Mucosa of descending colon (tissue), 3 donors: ENCODE measurements around the gene PTPRQ. TPM values are rescaled to one million over a fixed set of nuclear protein-coding genes. Genes with fewer than 3 reads are reported as not detected.

ENCODE experiments used
- ATAC-seq: fragments of 200-7000 bp; cut with Tn5 transposase; one replicate; pipeline ENCODE4 v1.9.1; 2020; ENCODE audit warnings: mild to moderate bottlenecking, moderate library complexity
- DNase-seq, 3 donors: peaks; one replicate each; pipeline ENCODE4 v3.0.0-alpha.2; 2020
- H3K36me3 ChIP-seq: fragments of 200-600 bp; one replicate; pipeline ENCODE4 v1.8.0; 2021; ENCODE audit warnings: low read depth, mild to moderate bottlenecking
- H3K4me1 ChIP-seq: fragments of 200-600 bp; one replicate; pipeline ENCODE4 v1.8.0; 2021; ENCODE audit warnings: low read depth, mild to moderate bottlenecking
- H3K4me3 ChIP-seq: fragments of 200-600 bp; one replicate; pipeline ENCODE4 v1.8.0; 2021; ENCODE audit warnings: mild to moderate bottlenecking
- H3K9me3 ChIP-seq: fragments of 200-600 bp; one replicate; pipeline ENCODE4 v1.8.0; 2021; ENCODE audit warnings: mild to moderate bottlenecking
- CTCF ChIP-seq: fragments of 200-600 bp; IDR thresholded peaks from one replicate; pipeline ENCODE4 v1.8.0; 2022; ENCODE audit warnings: antibody characterized with exemption, mild to moderate bottlenecking
- intact Hi-C, 2 donors: fragments of 100-400 bp; cut with DNase I in 1 of 2; cut with micrococcal nuclease in 1 of 2; formaldehyde crosslinking; loops; one replicate each; pipeline versions ENCODE4 v1.11.0 to v1.11.1; 2022; cut with DNase I, micrococcal nuclease
- total RNA-seq, 3 donors: library from RNA; stranded (reverse); fragmentation: NEBNext Ultra II Directional in 2 of 3; extraction: Animal tissue kit (Norgen Biotek cat#: 25700) in 2 of 3; gene quantifications; one replicate each; pipeline versions ENCODE4 v1.2.1 to v1.2.4, GENCODE V29; 2021 to 2023
- donor health status: DM: no; HTN: no; CAD: no; lungs with moderate emphysema.
- donor health status: DM: no; HTN: no; CAD: no.
- donor health status: DM: no; HTN: yes; CAD: no.

Gene PTPRQ
- total RNA-seq, 3 donors from 2014 or later: 0.16 TPM; not detected in 2

DNA sequence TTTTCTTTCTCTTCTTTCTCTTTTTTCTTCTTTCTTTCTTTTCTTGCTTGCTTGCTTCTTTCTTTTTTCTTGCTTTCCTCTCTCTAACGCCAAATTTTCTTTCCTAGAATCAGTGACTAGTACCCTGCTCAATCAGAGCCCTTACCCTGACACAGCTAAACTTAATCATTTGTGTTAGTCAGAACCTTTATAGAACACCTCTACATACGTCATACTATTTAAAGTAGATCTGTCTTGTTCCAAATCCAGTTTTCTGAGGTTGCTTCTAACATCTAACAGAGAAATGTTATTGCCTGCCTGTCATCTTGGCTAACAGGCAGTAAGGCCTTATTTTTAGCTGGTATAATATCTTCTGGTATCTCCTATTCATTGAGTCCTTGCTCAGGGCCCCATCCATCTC is 197.9 kb downstream of the PTPRQ start:
- H3K36me3 ChIP-seq: no peaks in the 10 kb centered on the region
- no peaks in the 10 kb centered on the region for H3K9me3 ChIP-seq
- intact Hi-C loops: no loop called here
- ATAC-seq (no peak), DNase-seq (no peak)
- no peak for TF ChIP-seq CTCF
- no peaks in the 10 kb centered on the region for H3K4me1 ChIP-seq
- H3K4me3 ChIP-seq: no peak overlapping the region

DNA sequence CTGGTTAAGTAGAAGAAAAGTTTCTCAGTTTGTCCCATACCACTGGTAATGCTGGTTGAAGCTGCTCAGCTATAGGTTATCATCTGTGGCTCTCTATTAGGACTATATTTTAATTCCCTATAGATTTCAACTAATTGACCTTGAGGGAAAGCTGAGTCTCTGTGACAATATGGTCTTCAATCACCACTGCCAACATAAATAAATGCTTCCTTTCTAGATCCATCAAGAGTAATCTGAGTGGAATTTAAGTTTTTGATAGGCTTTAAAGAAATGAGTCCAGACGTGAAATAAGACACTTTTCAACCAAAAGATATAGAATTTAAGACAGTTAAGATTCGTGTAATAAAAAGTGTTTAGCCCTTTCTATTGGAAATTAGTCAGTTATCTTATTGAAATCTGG is 199.9 kb downstream of the PTPRQ start:
- intact Hi-C loops: no loop called here
- ATAC-seq: no peak
- no peak for TF ChIP-seq CTCF
- Histone ChIP-seq H3K9me3 (no peaks in the 10 kb centered on the region), H3K36me3 (no peaks in the 10 kb centered on the region), H3K4me3 (no peak overlapping the region), H3K4me1 (no peaks in the 10 kb centered on the region)
- no peak for DNase-seq

- no peak for TF ChIP-seq CTCF
- Histone ChIP-seq H3K9me3 (no peaks in the 10 kb centered on the region), H3K36me3 (no peaks in the 10 kb centered on the region), H3K4me3 (no peak overlapping the region), H3K4me1 (no peaks in the 10 kb centered on the region)
- no peak for DNase-seq
- no peak for ATAC-seq
- intact Hi-C loops: no loop called here
These were observed 204.8 kb downstream of the PTPRQ start for GRCh38 chr12:80648881-80649280.

GRCh38 chr12:80655751-80656150 is 211.7 kb downstream of the PTPRQ start:
- intact Hi-C loops: no loop called here
- no peak for ATAC-seq
- Histone ChIP-seq H3K9me3 (no peaks in the 10 kb centered on the region), H3K4me1 (no peaks in the 10 kb centered on the region), H3K4me3 (no peak overlapping the region), H3K36me3 (no peaks in the 10 kb centered on the region)
- DNase-seq: no peak
- no peak for TF ChIP-seq CTCF

- ATAC-seq (no peak), DNase-seq (no peak)
- H3K4me1 ChIP-seq: no peaks in the 10 kb centered on the region
- no peaks in the 10 kb centered on the region for H3K9me3 ChIP-seq
- no peak for TF ChIP-seq CTCF
- intact Hi-C loops: no loop called here
- H3K36me3 ChIP-seq: no peaks in the 10 kb centered on the region
- H3K4me3 ChIP-seq: no peak overlapping the region
These were observed 215.6 kb downstream of the PTPRQ start for GRCh38 chr12:80659512-80660063.

GRCh38 chr12:80662586-80662985 is 218.6 kb downstream of the PTPRQ start:
- DNase-seq: no peak
- Histone ChIP-seq H3K4me1 (no peaks in the 10 kb centered on the region), H3K36me3 (no peaks in the 10 kb centered on the region), H3K9me3 (no peaks in the 10 kb centered on the region), H3K4me3 (no peak overlapping the region)
- no peak for TF ChIP-seq CTCF
- no peak for ATAC-seq
- intact Hi-C loops: no loop called here
